GM23338 (cell line): ENCODE results near the gene FYN.

Experiments used
- CREB1 ChIP-seq: fragments of 250-450 bp; sonication (Bioruptor Pico); IDR thresholded peaks from 2 replicates; pipeline ENCODE4 v1.5.0; 2020; ENCODE audit warnings: low read depth, mild to moderate bottlenecking, moderate library complexity
- CTCF ChIP-seq, 2 experiments: fragments of 200-600 bp in 1 of 2; sonication (generic) in 1 of 2; conservative IDR thresholded peaks; 2 replicates each; pipeline versions ENCODE4 v1.5.1 to v1.6.1; 2016 to 2017; ENCODE audit warnings: antibody characterized with exemption in 2 of 2, low read depth in 2 of 2, mild to moderate bottlenecking in 2 of 2, moderate library complexity in 1 of 2
- ETS1 ChIP-seq: IDR thresholded peaks from 2 replicates; pipeline ENCODE4 v1.6.1; 2016; ENCODE audit warnings: antibody characterized with exemption
- EZH2 ChIP-seq: fragments of 200-600 bp; sonication (generic); IDR thresholded peaks from one replicate; pipeline ENCODE4 v1.8.0; 2017; ENCODE audit warnings: antibody characterized with exemption, mild to moderate bottlenecking, low read depth; ENCODE audit not compliant: unreplicated experiment
- EZH2phosphoT487 ChIP-seq: fragments of 200-600 bp; sonication (generic); IDR thresholded peaks from one replicate; pipeline ENCODE4 v1.8.1; 2018; ENCODE audit warnings: antibody characterized with exemption; ENCODE audit not compliant: unreplicated experiment
- JUNB ChIP-seq: IDR thresholded peaks from one replicate; pipeline ENCODE4 v1.6.1; 2016; ENCODE audit warnings: antibody characterized with exemption; ENCODE audit not compliant: unreplicated experiment
- POLR2AphosphoS5 ChIP-seq: IDR thresholded peaks from 2 replicates; pipeline ENCODE4 v1.6.1; 2016; ENCODE audit warnings: antibody characterized with exemption, low read depth
- REST ChIP-seq: IDR thresholded peaks from one replicate; pipeline ENCODE4 v1.6.1; 2018; ENCODE audit warnings: antibody characterized with exemption; ENCODE audit not compliant: unreplicated experiment
- STAT1 ChIP-seq: IDR thresholded peaks from one replicate; pipeline ENCODE4 v1.6.1; 2016; ENCODE audit warnings: antibody characterized with exemption; ENCODE audit not compliant: unreplicated experiment
- ZNF114 ChIP-seq: fragments of 250-450 bp; sonication (Bioruptor Pico); IDR thresholded peaks from 2 replicates; pipeline ENCODE4 v1.5.0; 2020; ENCODE audit warnings: mild to moderate bottlenecking, moderate library complexity
- ZNF331 ChIP-seq: fragments of 250-450 bp; sonication (Bioruptor Pico); IDR thresholded peaks from 2 replicates; pipeline ENCODE4 v1.5.0; 2020; ENCODE audit warnings: low read depth, mild to moderate bottlenecking, moderate library complexity
- ZNF462 ChIP-seq: fragments of 250-450 bp; sonication (Bioruptor Pico); IDR thresholded peaks from 2 replicates; pipeline ENCODE4 v1.5.0; 2020; ENCODE audit warnings: mild to moderate bottlenecking, moderate library complexity

- TF ChIP-seq CTCF (conservative IDR thresholded peaks at IDR 0.05; ENCODE audit: low read depth in 2 of 2): no peak
- TF ChIP-seq EZH2phosphoT487: no peak
- no peak for TF ChIP-seq CREB1 (CRISPR knock-in tag)
- TF ChIP-seq EZH2: no peak
- TF ChIP-seq REST: no peak
- no peak for TF ChIP-seq POLR2AphosphoS5
- TF ChIP-seq ETS1: no peak
- TF ChIP-seq ZNF331 (CRISPR knock-in tag): no peak
- TF ChIP-seq ZNF114 (CRISPR knock-in tag): no peak
- TF ChIP-seq JUNB: no peak
- TF ChIP-seq STAT1: no peak
- TF ChIP-seq ZNF462 (CRISPR knock-in tag): no peak
These were observed 227.2 kb downstream of the FYN start for GRCh38 chr6:111646034-111646433.
